ENCODE results near the gene ATP2C2. TPM values are rescaled to one million over a fixed set of nuclear protein-coding genes. Genes with fewer than 3 reads are reported as not detected.

Gene ATP2C2
- total RNA-seq, 2 donors from 2014 or later: 0.07 TPM; not detected in 1

GRCh38 chr16:84361546-84361945 lies 6.8 kb upstream of the ATP2C2 start:
- H3K4me1 Mint-ChIP-seq (ENCODE audit: low read depth): peaks cover 42% of the 10 kb centered on the region
- H3K36me3 Mint-ChIP-seq (ENCODE audit: insufficient read depth in 2 of 2): no peaks in the 10 kb centered on the region
- peaks cover 3% of the 10 kb centered on the region for H3K27me3 Mint-ChIP-seq (ENCODE audit: low read depth)
- no peaks in the 10 kb centered on the region for H3K9me3 Mint-ChIP-seq
- no peak overlapping the region for H3K4me3 Mint-ChIP-seq
- no peak overlapping the region for H3K27ac Mint-ChIP-seq
- ATAC-seq (replicated peaks in 1 of 2) (no peak), DNase-seq (no peak)

GRCh38 chr16:84362471-84362941 lies 5.8 kb upstream of the ATP2C2 start:
- Mint-ChIP-seq H3K27me3 (ENCODE audit: low read depth) (peaks cover 12% of the 10 kb centered on the region), H3K4me1 (ENCODE audit: low read depth) (peaks cover 33% of the 10 kb centered on the region), H3K4me3 (no peak overlapping the region), H3K36me3 (ENCODE audit: insufficient read depth in 2 of 2) (no peaks in the 10 kb centered on the region), H3K27ac (no peak overlapping the region), H3K9me3 (no peaks in the 10 kb centered on the region)
- ATAC-seq (replicated peaks in 1 of 2) (no peak), DNase-seq (no peak)

- DNase-seq: no peak
- Mint-ChIP-seq H3K36me3 (ENCODE audit: insufficient read depth in 2 of 2) (no peaks in the 10 kb centered on the region), H3K27ac (no peak overlapping the region), H3K4me1 (ENCODE audit: low read depth) (peaks cover 6% of the 10 kb centered on the region), H3K4me3 (no peak overlapping the region), H3K27me3 (ENCODE audit: low read depth) (peaks cover 39% of the 10 kb centered on the region), H3K9me3 (no peaks in the 10 kb centered on the region)
- ATAC-seq (replicated peaks in 1 of 2): no peak
Measured at GRCh38 chr16:84366208-84366607, 2.1 kb upstream of the ATP2C2 start.

- no peak for DNase-seq
- peaks cover 48% of the 10 kb centered on the region for H3K27me3 Mint-ChIP-seq (ENCODE audit: low read depth)
- H3K27ac Mint-ChIP-seq: no peak overlapping the region
- H3K4me1 Mint-ChIP-seq (ENCODE audit: low read depth): peaks cover 4% of the 10 kb centered on the region
- no peak overlapping the region for H3K4me3 Mint-ChIP-seq
- ATAC-seq (replicated peaks in 1 of 2): no peak
- no peaks in the 10 kb centered on the region for H3K9me3 Mint-ChIP-seq
- no peaks in the 10 kb centered on the region for H3K36me3 Mint-ChIP-seq (ENCODE audit: insufficient read depth in 2 of 2)
Measured at GRCh38 chr16:84367297-84367680, 1.0 kb upstream of the ATP2C2 start.

GRCh38 chr16:84367750-84368307 lies 509 bp upstream of the ATP2C2 start:
- Mint-ChIP-seq H3K27me3 (ENCODE audit: low read depth) (peaks cover 48% of the 10 kb centered on the region), H3K9me3 (no peaks in the 10 kb centered on the region)

GRCh38 chr16:84369105-84369504 lies 767 bp downstream of the ATP2C2 start:
- no peak for ATAC-seq (replicated peaks in 1 of 2)
- no peaks in the 10 kb centered on the region for H3K36me3 Mint-ChIP-seq (ENCODE audit: insufficient read depth in 2 of 2)
- peaks cover 48% of the 10 kb centered on the region for H3K27me3 Mint-ChIP-seq (ENCODE audit: low read depth)
- H3K27ac Mint-ChIP-seq: no peak overlapping the region
- H3K9me3 Mint-ChIP-seq: no peaks in the 10 kb centered on the region
- peaks cover 6% of the 10 kb centered on the region for H3K4me1 Mint-ChIP-seq (ENCODE audit: low read depth)
- DNase-seq: no peak
- H3K4me3 Mint-ChIP-seq: peak overlapping the region in 1 of 2 donors; percentile 68

More at GRCh38 chr16:84367750-84368307, 509 bp upstream of the ATP2C2 start:
- ATAC-seq (replicated peaks in 1 of 2) (no peak), DNase-seq (no peak)
- H3K4me3 Mint-ChIP-seq: no peak overlapping the region
- H3K27ac Mint-ChIP-seq: no peak overlapping the region
- H3K36me3 Mint-ChIP-seq (ENCODE audit: insufficient read depth in 2 of 2): no peaks in the 10 kb centered on the region
- peaks cover 4% of the 10 kb centered on the region for H3K4me1 Mint-ChIP-seq (ENCODE audit: low read depth)

- peaks cover 49% of the 10 kb centered on the region for H3K27me3 Mint-ChIP-seq (ENCODE audit: low read depth)
- H3K4me1 Mint-ChIP-seq (ENCODE audit: low read depth): peaks cover 10% of the 10 kb centered on the region
- H3K4me3 Mint-ChIP-seq: no peak overlapping the region
- H3K27ac Mint-ChIP-seq: no peak overlapping the region
- ATAC-seq (replicated peaks in 1 of 2) (no peak), DNase-seq (no peak)
- H3K9me3 Mint-ChIP-seq: no peaks in the 10 kb centered on the region
- no peaks in the 10 kb centered on the region for H3K36me3 Mint-ChIP-seq (ENCODE audit: insufficient read depth in 2 of 2)
Measured at GRCh38 chr16:84369938-84370627, 1.7 kb downstream of the ATP2C2 start.

- peaks cover 10% of the 10 kb centered on the region for H3K4me1 Mint-ChIP-seq (ENCODE audit: low read depth)
- H3K9me3 Mint-ChIP-seq: no peaks in the 10 kb centered on the region
- H3K27me3 Mint-ChIP-seq (ENCODE audit: low read depth): peaks cover 58% of the 10 kb centered on the region
- H3K4me3 Mint-ChIP-seq: no peak overlapping the region
- no peak overlapping the region for H3K27ac Mint-ChIP-seq
- DNase-seq: no peak
- ATAC-seq (replicated peaks in 1 of 2): no peak
- H3K36me3 Mint-ChIP-seq (ENCODE audit: insufficient read depth in 2 of 2): no peaks in the 10 kb centered on the region
Measured at GRCh38 chr16:84370723-84371552, 2.6 kb downstream of the ATP2C2 start.

GRCh38 chr16:84371553-84371865 lies 3.2 kb downstream of the ATP2C2 start:
- Mint-ChIP-seq H3K27ac (no peak overlapping the region), H3K4me3 (no peak overlapping the region), H3K27me3 (ENCODE audit: low read depth) (peaks cover 58% of the 10 kb centered on the region), H3K4me1 (ENCODE audit: low read depth) (peaks cover 10% of the 10 kb centered on the region), H3K36me3 (ENCODE audit: insufficient read depth in 2 of 2) (no peaks in the 10 kb centered on the region), H3K9me3 (no peaks in the 10 kb centered on the region)
- DNase-seq (no peak), ATAC-seq (replicated peaks in 1 of 2) (no peak)

GRCh38 chr16:84373907-84374489 lies 5.7 kb downstream of the ATP2C2 start:
- no peaks in the 10 kb centered on the region for H3K36me3 Mint-ChIP-seq (ENCODE audit: insufficient read depth in 2 of 2)
- peaks cover 46% of the 10 kb centered on the region for H3K27me3 Mint-ChIP-seq (ENCODE audit: low read depth)
- H3K9me3 Mint-ChIP-seq: no peaks in the 10 kb centered on the region
- ATAC-seq (replicated peaks in 1 of 2) (peak in 1 of 2 donors; percentile 46), DNase-seq (no peak)
- H3K4me1 Mint-ChIP-seq (ENCODE audit: low read depth): peaks cover 5% of the 10 kb centered on the region
- no peak overlapping the region for H3K27ac Mint-ChIP-seq
- no peak overlapping the region for H3K4me3 Mint-ChIP-seq

- Mint-ChIP-seq H3K4me3 (no peak overlapping the region), H3K9me3 (peaks cover 0 to 2% of the 10 kb centered on the region in 2 donors), H3K4me1 (ENCODE audit: low read depth) (peaks cover 11% of the 10 kb centered on the region), H3K27ac (no peak overlapping the region), H3K27me3 (ENCODE audit: low read depth) (peaks cover 39% of the 10 kb centered on the region), H3K36me3 (ENCODE audit: insufficient read depth in 2 of 2) (peaks cover 0 to 2% of the 10 kb centered on the region in 2 donors)
- DNase-seq: no peak
- no peak for ATAC-seq (replicated peaks in 1 of 2)
Measured at GRCh38 chr16:84378099-84378498, 9.8 kb downstream of the ATP2C2 start.

- Mint-ChIP-seq H3K27me3 (ENCODE audit: low read depth) (peaks cover 39% of the 10 kb centered on the region), H3K9me3 (peaks cover 0 to 2% of the 10 kb centered on the region in 2 donors), H3K36me3 (ENCODE audit: insufficient read depth in 2 of 2) (peaks cover 0 to 2% of the 10 kb centered on the region in 2 donors), H3K27ac (no peak overlapping the region), H3K4me3 (no peak overlapping the region), H3K4me1 (ENCODE audit: low read depth) (peaks cover 11% of the 10 kb centered on the region)
- ATAC-seq (replicated peaks in 1 of 2) (no peak), DNase-seq (no peak)
Measured at GRCh38 chr16:84378567-84378966, 10.2 kb downstream of the ATP2C2 start.
